A673 (cell line): Measurements from ENCODE around the gene TUBA1A. TPM values are rescaled to one million over a fixed set of nuclear protein-coding genes. Genes with fewer than 3 reads are reported as not detected.

Source experiments
- BruUV-seq: library from RNA; stranded (reverse); fragments of 400-500 nt; replicated peaks from 2 replicates; lab custom pipeline; 2021; lab: Mats Ljungman, UMichigan
- CTCF ChIA-PET: fragments of 300-600 bp; sonication (Branson Sonifier 250); formaldehyde crosslinking; loops from one replicate; lab custom pipeline; 2022; ENCODE audit warnings: antibody characterized with exemption; lab: Charles Lee
- POLR2A ChIA-PET: fragments of 300-600 bp; sonication (Branson Sonifier 250); formaldehyde crosslinking; loops from one replicate; lab custom pipeline; 2022; ENCODE audit warnings: antibody characterized with exemption; ENCODE audit not compliant: low non-redundant PET; lab: Charles Lee
- DNase-seq: peaks from one replicate; pipeline ENCODE4 v3.0.0-alpha.2; 2015; ENCODE audit warnings: low spot score
- H3K27ac ChIP-seq: fragments of 200-600 bp; sonication (generic); 2 replicates; pipeline ENCODE4 v1.5.1; 2016; ENCODE audit warnings: mixed run types, low read depth, mild to moderate bottlenecking, mixed read lengths, antibody characterized with exemption, low read length; ENCODE audit not compliant: poor library complexity, severe bottlenecking
- H3K27me3 ChIP-seq: fragments of 200-600 bp; sonication (generic); replicated peaks from 2 replicates; pipeline ENCODE4 v1.6.1; 2017; ENCODE audit warnings: mixed run types, low read depth, mild to moderate bottlenecking, mixed read lengths, antibody characterized with exemption, low read length; ENCODE audit not compliant: insufficient read depth, poor library complexity
- H3K36me3 ChIP-seq: fragments of 200-600 bp; sonication (generic); 2 replicates; pipeline ENCODE4 v1.6.1; 2016; ENCODE audit warnings: mixed run types, mild to moderate bottlenecking, mixed read lengths, antibody characterized with exemption, low read length; ENCODE audit not compliant: insufficient read depth, poor library complexity, severe bottlenecking
- H3K4me1 ChIP-seq: fragments of 200-600 bp; sonication (generic); 2 replicates; pipeline ENCODE4 v1.6.1; 2017; ENCODE audit warnings: mixed run types, mild to moderate bottlenecking, mixed read lengths, antibody characterized with exemption, low read length; ENCODE audit not compliant: insufficient read depth, poor library complexity, severe bottlenecking
- H3K4me3 ChIP-seq: fragments of 200-600 bp; sonication (generic); 2 replicates; pipeline ENCODE4 v1.5.1; 2016; ENCODE audit warnings: low read depth, mixed run types, mild to moderate bottlenecking, mixed read lengths, low read length; ENCODE audit not compliant: poor library complexity, severe bottlenecking
- H3K9me3 ChIP-seq: fragments of 200-600 bp; sonication (generic); 2 replicates; pipeline ENCODE4 v1.6.1; 2016; ENCODE audit warnings: mixed run types, low read depth, mild to moderate bottlenecking, mixed read lengths, antibody characterized with exemption, low read length; ENCODE audit not compliant: poor library complexity, severe bottlenecking
- EZH2 ChIP-seq: fragments of 200-600 bp; sonication (generic); IDR thresholded peaks from 2 replicates; pipeline ENCODE4 v1.6.1; 2017; ENCODE audit warnings: borderline replicate concordance, low read depth, mild to moderate bottlenecking, mixed read lengths, antibody characterized with exemption, low read length; ENCODE audit not compliant: poor library complexity, severe bottlenecking
- intact Hi-C: fragments of 100-400 bp; cut with micrococcal nuclease; formaldehyde crosslinking; loops from one replicate; pipeline ENCODE4 v1.10.0; 2022; ENCODE audit not compliant: unreplicated experiment
- total RNA-seq: library from RNA; stranded (reverse); gene quantifications from 2 replicates; pipeline ENCODE4 v1.2.3, GENCODE V29; 2021
- TF ChIP-seq, protein P1 (sequence below): fragments of 300-800, 200-600 bp; sonication (generic); conservative IDR thresholded peaks from 2 replicates; pipeline ENCODE4 v1.5.1; 2017; ENCODE audit warnings: low read depth, mild to moderate bottlenecking, antibody characterized with exemption, low read length, moderate library complexity, mixed read lengths

The TUBA1A gene
- total RNA-seq, 1 experiment from 2014 or later = 504 TPM

DNA sequence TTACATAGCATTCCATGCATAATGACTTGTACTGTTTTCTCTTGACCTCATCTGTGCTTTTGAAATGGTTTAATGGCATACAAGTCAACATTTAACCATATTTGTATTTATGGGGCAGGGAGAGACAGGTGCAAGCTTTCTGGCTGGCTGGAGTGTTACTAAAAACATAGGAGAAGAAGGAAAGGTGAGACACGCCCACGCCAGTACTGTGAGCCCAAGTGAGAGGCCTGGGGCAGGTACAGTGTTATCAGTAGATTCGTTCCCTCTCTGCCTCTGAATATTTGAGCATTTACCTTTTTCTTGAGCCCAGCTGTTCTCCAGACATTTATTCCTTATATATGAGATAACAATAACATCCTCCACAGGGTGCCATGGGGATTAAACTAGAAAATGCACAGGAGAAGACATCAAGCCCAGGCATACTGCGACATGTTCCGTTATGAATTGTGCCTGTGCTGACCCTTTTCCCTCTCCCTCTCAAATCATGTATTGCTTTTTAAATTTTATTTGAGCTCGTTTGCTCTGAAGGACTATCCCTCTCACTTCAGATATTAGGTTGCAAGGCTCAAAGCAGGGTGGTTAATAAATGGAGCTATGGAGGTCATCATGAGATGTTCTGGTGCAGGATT lies 41.4 kb upstream of the TUBA1A start:
- TF ChIP-seq, protein P1, sequence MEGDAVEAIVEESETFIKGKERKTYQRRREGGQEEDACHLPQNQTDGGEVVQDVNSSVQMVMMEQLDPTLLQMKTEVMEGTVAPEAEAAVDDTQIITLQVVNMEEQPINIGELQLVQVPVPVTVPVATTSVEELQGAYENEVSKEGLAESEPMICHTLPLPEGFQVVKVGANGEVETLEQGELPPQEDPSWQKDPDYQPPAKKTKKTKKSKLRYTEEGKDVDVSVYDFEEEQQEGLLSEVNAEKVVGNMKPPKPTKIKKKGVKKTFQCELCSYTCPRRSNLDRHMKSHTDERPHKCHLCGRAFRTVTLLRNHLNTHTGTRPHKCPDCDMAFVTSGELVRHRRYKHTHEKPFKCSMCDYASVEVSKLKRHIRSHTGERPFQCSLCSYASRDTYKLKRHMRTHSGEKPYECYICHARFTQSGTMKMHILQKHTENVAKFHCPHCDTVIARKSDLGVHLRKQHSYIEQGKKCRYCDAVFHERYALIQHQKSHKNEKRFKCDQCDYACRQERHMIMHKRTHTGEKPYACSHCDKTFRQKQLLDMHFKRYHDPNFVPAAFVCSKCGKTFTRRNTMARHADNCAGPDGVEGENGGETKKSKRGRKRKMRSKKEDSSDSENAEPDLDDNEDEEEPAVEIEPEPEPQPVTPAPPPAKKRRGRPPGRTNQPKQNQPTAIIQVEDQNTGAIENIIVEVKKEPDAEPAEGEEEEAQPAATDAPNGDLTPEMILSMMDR = no peak
- TF ChIP-seq EZH2 = no peak
- POLR2A ChIA-PET = interaction anchor here (0.8 kb wide), 1 partner anchor 79 kb away, joined by 5 read pairs; no protein-coding TSS in a partner anchor
- H3K27me3 ChIP-seq = no peaks in the 10 kb centered on the region
- no peak for DNase-seq
- CTCF ChIA-PET = no interaction called here
- no peak overlapping the region for H3K27ac ChIP-seq
- intact Hi-C loops = no loop called here
- peaks cover 21% of the 10 kb centered on the region for H3K4me1 ChIP-seq
- no peak overlapping the region for H3K4me3 ChIP-seq
- H3K9me3 ChIP-seq = no peaks in the 10 kb centered on the region
- BruUV-seq = no TSS peak
- no peaks in the 10 kb centered on the region for H3K36me3 ChIP-seq

GRCh38 chr12:49228653-49229052 lies 39.8 kb upstream of the TUBA1A start:
- POLR2A ChIA-PET = no interaction called here

DNA sequence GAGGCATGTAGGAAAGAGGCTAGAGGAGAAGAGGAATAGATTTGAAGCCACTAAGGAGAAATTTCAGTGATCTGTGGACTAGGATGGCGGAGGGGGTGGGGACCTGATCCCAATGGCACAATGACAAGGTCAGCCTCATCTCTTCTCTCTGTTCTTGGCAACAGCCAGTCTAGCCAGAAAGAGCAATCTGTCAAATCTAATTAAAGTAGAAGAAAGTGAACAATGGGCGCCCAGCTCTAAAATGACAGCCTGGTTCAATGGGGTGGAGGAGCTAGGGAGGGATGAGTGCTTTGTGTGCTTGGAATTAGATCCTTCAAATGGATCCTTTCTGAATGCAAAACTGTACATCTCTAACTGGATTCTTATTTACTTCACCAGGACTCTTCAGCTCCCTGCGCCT lies 38.8 kb upstream of the TUBA1A start:
- Histone ChIP-seq H3K27ac (no peak overlapping the region), H3K36me3 (no peaks in the 10 kb centered on the region), H3K4me3 (no peak overlapping the region), H3K9me3 (no peaks in the 10 kb centered on the region), H3K27me3 (no peaks in the 10 kb centered on the region), H3K4me1 (peaks cover 10% of the 10 kb centered on the region)
- no peak for TF ChIP-seq EZH2
- TF ChIP-seq, protein P1 = no peak
- no TSS peak for BruUV-seq
- ChIA-PET CTCF (no interaction called here), POLR2A (no interaction called here)
- intact Hi-C loops = no loop called here
- no peak for DNase-seq

More at GRCh38 chr12:49228653-49229052, 39.8 kb upstream of the TUBA1A start:
- H3K27me3 ChIP-seq = no peaks in the 10 kb centered on the region
- no peaks in the 10 kb centered on the region for H3K9me3 ChIP-seq
- no peaks in the 10 kb centered on the region for H3K36me3 ChIP-seq
- no peak overlapping the region for H3K27ac ChIP-seq
- BruUV-seq = no TSS peak
- no peak for DNase-seq
- intact Hi-C loops = no loop called here
- TF ChIP-seq, protein P1 = no peak
- TF ChIP-seq EZH2 = no peak
- CTCF ChIA-PET = no interaction called here
- no peak overlapping the region for H3K4me3 ChIP-seq
- peaks cover 15% of the 10 kb centered on the region for H3K4me1 ChIP-seq
